GM19023 (cell line): ENCODE measurements around the gene C11orf71.

ENCODE experiments used
- ATAC-seq: cut with Tn5 transposase; IDR thresholded peaks from one replicate; pipeline ENCODE4 v1.9.1; 2021; ENCODE audit warnings: mild to moderate bottlenecking, moderate library complexity; ENCODE audit not compliant: unreplicated experiment

The C11orf71 gene, protein sequence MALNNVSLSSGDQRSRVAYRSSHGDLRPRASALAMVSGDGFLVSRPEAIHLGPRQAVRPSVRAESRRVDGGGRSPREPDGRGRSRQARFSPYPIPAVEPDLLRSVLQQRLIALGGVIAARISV

DNA sequence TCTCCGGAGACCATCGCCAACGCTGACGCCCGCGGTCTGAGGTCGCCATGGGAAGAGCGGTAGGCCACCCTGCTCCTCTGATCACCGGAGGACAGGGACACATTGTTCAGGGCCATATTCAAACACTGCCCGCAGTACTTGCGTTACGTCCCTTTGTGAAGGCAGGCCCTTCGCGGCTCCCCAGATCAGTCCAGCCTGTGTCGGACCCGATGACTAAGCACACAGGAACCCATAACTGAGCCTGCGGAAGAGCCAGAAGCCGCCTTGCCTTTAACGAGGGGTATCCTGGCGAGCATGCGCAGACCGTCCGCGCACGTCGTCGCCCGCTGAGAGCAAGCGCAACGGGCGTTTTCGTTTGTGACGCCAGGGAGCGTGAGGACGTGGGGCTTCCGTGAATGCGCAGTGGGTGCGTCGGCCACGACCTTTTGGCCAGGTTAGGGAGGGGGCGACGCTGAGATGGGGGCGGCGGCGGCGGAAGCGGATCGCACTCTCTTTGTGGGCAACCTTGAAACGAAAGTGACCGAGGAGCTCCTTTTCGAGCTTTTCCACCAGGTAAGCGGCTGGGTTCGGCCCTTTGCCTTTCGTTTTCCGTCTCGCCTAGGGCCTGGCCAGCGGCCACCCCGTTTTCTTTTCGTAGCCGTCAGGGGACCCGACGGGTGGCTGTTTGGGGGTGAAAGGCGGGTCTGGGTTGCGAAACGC lies at the start of gene C11orf71, which contains the start of gene RBM7:
Gene C11orf71 (minus strand): TSS at position 296 of the 699 bp plus-strand sequence. CDS start 180 bp downstream, at position 116.
Gene RBM7 (plus strand): TSS at position 451 of the 699 bp plus-strand sequence. CDS start 6 bp downstream, at position 457.
- ATAC-seq = peak; percentile 95

DNA sequence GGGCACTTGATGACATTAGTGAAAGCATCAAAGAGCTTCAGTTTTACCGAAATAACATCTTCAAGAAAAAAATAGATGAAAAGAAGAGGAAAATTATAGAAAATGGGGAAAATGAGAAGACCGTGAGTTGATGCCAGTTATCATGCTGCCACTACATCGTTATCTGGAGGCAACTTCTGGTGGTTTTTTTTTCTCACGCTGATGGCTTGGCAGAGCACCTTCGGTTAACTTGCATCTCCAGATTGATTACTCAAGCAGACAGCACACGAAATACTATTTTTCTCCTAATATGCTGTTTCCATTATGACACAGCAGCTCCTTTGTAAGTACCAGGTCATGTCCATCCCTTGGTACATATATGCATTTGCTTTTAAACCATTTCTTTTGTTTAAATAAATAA lies 49.5 kb upstream of the C11orf71 start:
- no peak for ATAC-seq

DNA sequence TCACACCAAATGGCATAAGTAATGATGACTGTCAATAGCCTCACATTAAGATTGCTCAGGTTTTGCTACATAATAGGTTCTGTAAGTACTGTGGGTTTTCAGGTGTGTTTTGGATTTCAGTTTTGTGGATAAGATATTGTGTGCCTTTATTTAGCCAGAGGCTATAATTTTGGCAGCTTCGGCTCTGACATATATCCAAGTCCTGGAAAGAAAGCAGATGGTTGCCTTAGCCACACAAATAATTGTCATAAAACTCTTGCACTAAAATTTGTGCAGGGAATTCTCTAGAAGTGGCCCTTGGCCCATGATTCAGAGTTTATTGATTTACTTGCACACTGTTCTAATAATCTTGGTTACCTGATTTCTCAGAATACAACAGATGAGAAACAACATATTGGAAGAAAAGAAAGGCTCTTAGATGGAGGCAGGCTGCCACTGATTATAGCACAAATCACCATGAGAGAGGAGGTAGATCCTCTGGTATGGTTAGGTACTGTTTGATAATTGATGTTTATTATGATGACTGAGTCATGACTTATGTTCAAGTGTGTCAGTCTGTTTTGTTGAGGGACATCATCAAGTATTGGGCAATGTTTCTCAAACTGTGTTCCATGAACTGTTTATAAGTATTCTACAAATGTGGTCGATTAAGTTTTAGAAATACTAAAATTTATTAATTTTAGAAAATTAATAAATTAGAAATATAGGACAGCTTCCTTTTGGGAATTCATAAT lies 48.6 kb upstream of the C11orf71 start:
- no peak for ATAC-seq

DNA sequence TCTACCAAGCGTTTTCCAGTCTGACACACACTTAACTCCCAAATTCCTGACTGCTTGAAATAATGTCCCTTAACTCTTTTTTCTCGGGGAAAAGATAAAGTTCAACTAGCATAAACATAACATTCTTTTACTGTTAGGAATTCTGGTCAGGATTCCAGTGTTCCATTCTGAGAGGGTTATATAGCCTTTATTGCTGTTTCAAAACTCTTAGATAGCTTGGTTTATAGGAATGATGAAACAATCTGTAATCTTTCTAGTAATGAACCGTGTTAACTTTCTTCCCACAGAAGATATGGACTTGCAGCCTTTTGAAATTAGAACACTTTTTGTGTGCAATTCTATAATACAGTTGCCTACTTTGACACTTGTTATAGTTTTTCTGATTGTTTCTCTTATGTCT lies 47.6 kb upstream of the C11orf71 start:
- no peak for ATAC-seq

DNA sequence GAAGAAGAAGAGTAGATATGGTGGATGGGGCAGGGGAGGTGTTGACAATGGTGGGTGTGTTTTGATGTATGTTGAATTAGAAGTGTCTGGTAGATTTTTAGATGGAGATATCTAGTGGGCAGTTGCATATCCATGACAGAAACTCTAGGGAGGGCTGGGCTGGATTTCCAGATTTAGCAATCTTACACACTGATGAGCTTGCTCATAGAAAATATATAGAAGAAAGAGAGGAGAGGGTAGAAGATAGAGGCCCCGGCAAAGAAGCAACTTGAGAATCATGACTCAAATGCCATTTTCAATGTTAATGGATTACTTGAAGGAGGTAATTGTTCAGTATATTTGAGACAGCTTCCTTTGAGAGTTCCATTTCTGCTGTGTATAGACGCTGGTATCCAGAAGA lies 47.1 kb upstream of the C11orf71 start:
- no peak for ATAC-seq

DNA sequence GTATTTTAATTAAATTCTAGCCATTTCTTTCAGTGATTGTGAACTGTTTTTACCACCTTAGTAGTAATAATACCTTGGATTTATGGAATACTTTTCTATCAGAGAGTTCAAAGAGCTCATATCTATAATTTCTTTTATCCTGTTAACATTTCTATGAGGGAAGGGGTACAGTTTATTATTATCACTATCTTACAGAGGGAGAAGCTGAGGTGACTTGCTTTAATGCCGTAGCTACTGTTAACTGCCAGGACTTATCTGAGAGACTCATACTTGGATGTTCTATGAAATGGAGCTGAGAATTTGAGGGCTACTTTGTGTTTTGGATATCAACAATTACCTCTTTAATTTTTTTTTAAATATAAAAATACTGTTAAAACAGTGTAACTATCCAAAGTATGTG lies 42.2 kb upstream of the C11orf71 start:
- ATAC-seq = no peak

DNA sequence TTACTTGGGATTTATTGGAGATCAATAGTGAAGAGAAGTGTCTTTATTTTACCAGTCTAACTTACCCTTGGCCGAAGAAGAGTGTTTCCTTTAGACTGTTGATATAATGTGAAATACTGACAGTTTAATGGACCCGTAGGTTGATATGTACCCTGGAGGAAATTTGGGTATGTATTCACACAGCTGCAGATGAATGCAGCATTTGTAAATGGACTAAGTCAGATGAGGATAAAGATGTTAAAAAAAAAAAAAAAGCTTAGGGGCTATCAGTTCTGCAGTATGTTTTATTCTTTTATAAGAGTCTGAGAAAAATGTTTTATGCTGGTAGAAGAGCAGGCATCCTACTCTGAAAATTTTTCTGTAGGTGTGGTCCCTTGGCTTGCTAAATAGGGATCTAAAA lies 41.6 kb upstream of the C11orf71 start:
- ATAC-seq = no peak

DNA sequence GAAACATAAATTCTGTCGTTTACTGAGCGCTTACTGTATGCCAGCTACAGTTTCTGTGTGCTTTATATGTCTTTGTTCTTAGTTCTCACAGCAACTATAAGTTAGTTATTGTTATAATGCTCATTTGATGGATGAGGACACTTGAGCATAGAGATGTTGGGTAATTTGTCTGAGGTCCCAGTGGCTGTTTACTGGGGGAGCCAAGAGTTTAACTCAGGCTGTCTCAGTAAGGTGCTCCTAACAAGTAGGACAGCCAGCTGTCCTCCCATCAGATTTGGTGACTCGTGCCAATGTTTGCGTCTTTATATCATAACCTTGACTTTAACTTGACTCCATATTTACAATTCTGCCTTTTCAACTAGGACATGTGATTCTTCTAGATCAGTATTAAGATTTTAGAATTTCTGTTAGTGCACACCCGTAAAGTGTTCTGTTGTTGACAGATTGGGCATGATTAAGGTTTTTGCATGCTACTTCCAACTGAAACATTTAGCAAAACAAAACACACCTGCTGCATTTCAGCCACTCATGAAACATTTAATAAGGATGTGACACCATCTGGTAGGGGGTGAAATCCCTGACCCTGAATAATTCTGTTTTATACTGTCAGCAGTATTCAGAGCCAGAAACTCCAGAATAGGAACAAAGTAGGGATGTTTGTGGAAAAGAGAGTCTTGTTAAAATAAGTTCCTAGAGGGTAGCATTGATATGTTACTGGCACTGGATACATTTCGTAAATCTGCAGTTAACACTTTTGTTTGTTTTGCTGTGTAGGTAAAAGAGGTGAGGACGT lies 40.9 kb upstream of the C11orf71 start:
- ATAC-seq = no peak

DNA sequence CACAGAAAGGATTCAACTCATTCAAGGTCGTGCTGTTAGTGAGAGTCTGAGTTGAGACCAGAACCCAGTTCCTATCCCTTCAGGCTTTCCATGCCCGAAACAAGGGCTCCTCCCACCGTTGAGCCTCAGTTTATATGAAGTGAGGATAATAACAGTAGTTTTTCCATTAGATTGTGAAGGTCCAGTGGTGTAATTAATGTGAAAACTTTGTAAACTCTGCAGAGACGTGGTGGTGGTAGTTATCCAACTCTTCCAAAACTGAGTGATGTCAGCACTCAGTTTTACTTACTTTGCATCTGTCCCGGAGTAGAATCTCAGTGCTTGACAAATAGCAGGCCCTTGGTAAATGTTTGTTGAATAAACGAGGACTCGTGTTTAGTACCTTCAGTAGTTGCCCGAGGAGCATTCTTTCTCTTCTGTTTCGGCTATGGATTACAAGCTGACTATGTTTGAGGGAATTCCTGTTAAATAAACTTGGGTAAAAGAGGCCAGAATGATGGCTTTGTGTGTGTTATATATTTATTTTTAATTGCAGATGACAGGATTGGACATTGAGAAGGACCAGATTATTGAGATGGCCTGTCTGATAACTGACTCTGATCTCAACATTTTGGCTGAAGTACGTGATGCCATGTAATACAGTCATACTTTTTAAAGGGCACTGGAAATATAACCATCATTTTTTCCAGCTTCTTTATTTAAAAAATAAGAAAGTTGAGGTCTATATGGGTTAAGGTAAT lies 40.0 kb upstream of the C11orf71 start:
- ATAC-seq = no peak

DNA sequence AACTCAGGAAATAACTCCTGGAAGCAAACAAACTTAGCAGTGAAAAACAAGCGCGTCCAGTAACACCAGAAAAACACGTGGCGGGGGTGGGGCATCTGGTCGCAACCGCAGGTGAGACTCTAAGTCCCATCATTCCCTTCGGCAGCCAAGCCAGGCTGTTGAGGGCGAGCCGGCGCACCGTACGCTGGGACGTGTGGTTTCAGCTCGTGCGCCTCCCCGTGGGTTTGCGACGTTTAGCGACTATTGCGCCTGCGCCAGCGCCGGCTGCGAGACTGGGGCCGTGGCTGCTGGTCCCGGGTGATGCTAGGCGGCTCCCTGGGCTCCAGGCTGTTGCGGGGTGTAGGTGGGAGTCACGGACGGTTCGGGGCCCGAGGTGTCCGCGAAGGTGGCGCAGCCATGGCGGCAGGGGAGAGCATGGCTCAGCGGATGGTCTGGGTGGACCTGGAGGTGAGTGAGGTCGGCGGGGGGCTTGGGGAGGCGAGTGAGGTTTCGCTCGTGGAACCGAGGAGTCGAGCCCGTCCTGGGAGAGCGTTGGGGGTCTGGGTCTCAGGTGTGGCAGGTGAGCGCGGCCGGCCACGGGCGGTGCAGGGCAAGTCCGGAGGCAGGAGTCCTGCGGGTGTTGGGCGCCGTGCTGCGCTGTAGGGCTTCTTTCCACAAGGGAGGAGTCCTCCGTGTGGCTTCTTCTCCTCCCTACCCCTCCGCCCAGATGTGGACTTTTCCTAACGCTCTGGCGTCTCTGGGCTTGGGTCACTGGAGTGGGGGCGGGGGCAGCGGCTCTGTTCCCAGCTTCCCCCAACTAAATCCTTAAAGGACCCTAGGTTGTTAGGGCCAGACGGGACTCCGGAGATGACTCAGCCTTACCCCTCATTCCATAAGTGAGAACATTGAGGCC lies 39.2 kb upstream of the C11orf71 start, which contains the start of gene REXO2:
Gene REXO2 (plus strand): TSS at position 239 of the 892 bp plus-strand sequence. CDS start 62 bp downstream, at position 301.
- peak; percentile 100 for ATAC-seq

DNA sequence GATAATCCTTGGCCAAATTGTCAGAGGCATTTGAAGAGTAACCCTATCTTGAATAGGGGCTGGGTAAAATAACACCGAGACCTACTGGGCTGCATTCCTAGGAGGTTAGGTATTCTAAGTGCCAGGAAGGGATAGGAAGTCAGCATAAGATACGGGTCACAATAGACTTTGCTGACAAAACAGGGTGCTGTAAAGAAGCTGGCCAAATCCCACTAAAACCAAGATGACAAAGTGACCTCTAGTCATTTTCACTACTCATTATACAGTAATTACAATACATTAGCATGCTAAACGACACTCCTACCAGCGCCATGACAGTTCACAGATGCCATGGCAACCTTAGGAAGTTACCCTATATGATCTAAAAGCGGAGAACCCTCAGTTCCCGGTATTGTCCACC lies 38.0 kb upstream of the C11orf71 start:
- ATAC-seq = no peak

DNA sequence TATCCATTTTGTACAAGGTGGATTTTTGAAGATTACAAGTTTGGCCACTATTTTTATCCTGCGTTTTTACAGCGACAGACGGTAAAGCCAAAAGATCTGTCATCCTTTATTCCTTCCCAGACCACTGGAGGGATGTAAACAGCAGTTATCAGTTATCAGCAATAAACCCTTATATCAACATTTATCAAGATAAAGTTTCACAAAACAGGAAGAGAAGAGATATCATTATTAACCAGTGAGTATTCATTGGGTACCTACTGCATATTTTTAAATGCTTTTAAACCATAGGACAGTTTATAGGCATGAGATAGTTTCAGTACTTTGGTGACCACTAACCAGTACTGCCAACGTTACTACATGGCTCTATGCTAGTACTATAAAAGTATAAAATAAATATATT lies 33.1 kb upstream of the C11orf71 start:
- no peak for ATAC-seq

DNA sequence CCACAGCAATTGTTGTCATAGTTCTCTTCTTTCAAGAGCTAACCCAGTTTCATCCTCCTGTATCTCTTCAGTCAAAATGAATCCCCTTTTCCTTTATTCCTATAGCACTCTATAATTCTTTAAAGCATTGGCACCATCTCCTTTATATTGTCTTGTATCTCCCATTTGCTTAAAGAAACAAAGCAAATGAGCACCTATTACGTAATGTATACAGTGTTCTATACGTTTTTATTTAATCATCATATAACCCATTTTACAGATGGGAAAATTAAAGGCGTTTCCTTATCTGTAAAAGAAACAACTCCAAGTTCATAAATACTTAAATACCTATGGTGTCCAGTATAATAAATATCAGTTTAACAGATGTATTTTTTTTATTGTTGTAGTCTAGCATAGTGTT lies 32.6 kb upstream of the C11orf71 start:
- ATAC-seq = no peak

DNA sequence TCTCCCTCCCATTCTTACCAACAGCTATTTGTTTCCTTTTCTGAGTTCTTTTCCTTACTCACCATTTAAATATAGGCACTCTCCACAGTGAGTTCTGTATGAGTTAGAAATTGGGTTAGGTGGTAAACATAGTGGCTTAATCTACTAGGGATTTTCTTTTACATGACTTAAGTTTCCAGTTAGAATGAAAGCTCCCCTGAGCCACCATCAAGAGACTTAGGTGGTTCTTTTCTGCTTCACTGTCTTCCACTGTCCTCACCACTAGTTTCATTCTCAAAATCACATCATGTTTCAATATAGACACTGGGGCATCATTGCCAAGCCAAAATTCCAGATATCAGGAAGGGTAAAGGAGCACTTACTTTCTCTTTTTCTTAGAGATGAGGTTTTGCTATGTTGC lies 30.0 kb upstream of the C11orf71 start:
- no peak for ATAC-seq

DNA sequence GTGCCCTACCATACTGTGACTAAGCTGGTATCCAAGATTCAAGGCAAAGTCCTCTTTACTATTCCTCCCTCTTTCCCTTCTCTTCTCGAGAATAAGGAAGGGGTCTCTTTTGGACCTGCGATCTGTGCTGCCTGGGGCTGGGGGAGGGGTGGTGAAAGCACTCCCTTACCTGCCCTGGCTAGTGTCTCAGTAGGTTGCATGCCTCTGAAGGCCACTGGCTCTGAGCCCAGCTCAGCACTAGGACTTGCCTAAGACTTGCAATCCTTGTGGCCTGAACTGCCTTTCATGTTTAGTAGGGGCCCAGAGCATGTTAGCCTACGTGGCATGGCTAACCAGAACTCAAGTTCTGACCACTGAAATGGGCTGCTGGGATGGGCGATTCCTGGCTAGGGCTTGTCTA lies 26.0 kb upstream of the C11orf71 start:
- no peak for ATAC-seq

DNA sequence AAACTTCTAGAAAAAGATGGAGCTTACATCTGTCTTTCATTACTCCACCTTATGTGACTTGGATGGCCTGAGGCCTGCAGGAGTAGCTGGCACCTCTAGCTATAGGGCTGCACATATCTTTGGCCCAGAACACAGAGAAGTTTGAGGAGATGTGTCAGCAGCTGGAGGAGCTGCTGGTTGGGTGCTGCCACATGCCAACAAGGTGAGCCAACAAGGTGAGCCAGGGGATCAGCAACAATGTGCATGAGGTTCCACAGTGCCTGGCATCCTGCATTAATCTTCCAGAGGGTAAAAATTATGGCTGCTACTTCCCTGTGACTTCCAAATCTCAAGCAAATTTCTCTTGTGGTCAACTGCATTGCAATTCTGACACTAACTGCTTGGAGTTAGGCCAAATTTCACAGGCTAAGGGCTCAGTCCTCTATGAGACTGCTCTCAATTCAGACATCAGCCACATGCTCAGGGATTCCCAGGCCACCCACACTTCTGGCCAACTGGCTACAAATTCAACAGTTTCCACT lies 16.2 kb upstream of the C11orf71 start:
- no peak for ATAC-seq

DNA sequence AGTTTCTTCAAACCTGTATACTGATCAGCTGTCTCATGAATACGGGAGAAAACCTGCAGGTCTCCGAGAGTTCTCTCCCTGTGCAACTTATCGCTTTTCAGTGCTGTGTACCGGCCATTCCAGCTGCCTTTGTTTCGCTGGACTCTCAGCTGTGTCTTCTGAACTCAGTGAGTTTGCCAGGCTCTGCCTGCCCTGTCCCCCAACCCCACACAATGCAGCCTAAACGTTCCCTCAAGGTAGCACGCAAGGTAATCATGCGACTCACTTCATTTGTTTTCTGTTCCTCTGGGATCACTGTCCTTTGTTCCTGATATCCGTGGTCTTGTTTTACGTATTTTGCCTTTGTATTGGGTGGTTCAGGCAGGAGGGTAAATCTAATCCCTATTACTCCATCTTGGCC lies 13.6 kb upstream of the C11orf71 start:
- ATAC-seq = no peak

DNA sequence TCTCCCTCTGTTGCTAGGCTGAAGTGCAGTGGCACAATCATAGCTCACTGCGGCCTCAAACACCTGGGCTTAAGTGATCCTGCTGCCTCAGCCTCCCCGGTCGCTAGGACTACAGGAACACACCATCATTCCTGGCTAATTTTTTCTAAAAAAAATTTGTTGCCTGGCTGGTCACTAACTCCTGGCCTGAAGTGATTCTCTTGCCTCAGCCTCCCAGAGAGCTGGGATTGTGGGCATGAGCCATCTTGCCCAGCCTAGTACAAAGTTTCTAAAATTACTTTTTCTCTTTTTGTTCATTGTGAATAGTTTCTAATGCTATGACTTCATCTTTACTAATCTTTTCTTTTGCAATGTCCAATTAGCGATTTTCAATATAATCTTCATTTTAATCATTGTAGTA lies 12.6 kb upstream of the C11orf71 start:
- ATAC-seq = no peak

DNA sequence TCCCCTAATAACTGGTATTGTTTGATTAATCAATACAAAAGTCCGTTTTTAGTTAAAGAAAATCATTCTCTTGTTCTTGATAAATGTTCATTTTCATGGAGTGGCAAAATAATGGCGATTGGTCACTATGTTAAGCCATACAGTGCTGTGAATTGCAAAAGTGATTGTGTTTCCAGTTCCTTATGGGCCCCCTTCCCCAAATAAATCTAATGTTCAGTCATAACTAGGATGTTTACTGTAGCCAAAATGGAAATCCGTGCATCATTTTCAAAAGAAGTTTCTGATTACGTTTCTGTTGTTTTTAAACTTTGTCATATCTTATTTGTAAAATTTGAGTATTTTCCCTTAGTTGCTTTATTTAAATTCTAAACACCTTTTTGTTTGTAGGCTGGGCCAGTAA lies 1.0 kb upstream of the C11orf71 start:
- no peak for ATAC-seq
